Breast epithelium (tissue), 3 donors: ENCODE data around the gene ASB16.

Experiments used
- CTCF ChIP-seq, 3 donors: fragments of 450-650 bp; IDR thresholded peaks; one replicate each; pipeline ENCODE4 v1.5.1; 2016 to 2017; ENCODE audit warnings: antibody characterized with exemption in 3 of 3, mild to moderate bottlenecking in 3 of 3, moderate library complexity in 3 of 3
- POLR2A ChIP-seq: fragments of 450-650 bp; IDR thresholded peaks from one replicate; pipeline ENCODE4 v1.6.1; 2016; ENCODE audit warnings: antibody characterized with exemption, mild to moderate bottlenecking, moderate library complexity
- POLR2AphosphoS5 ChIP-seq, 3 donors: sonication (generic); formaldehyde crosslinking; IDR thresholded peaks; one replicate each; pipeline ENCODE4 v1.6.1; 2017; ENCODE audit warnings: antibody characterized with exemption in 3 of 3

GRCh38 chr17:44176671-44177501, 6.4 kb downstream of the ASB16 start:
- TF ChIP-seq CTCF (IDR thresholded peaks at IDR 0.05) (no peak), POLR2AphosphoS5 (IDR thresholded peaks at IDR 0.05) (no peak), POLR2A (no peak)
